PC-9 (cell line): ENCODE data around the gene PSMD6. TPM values are rescaled to one million over a fixed set of nuclear protein-coding genes. Genes with fewer than 3 reads are reported as not detected.

ENCODE experiments used
- BruUV-seq: library from RNA; stranded (reverse); fragments of 400-500 nt; replicated peaks from 2 replicates; lab custom pipeline; 2021; lab: Mats Ljungman, UMichigan
- CTCF ChIA-PET: fragments of 300-600 bp; sonication (Branson Sonifier 250); formaldehyde crosslinking; loops from one replicate; lab custom pipeline; 2022; ENCODE audit warnings: antibody characterized with exemption; lab: Charles Lee
- POLR2A ChIA-PET: fragments of 300-600 bp; sonication (Branson Sonifier 250); formaldehyde crosslinking; loops from one replicate; lab custom pipeline; 2022; ENCODE audit warnings: antibody characterized with exemption; ENCODE audit not compliant: unreplicated experiment; lab: Charles Lee
- DNase-seq, 2 experiments: peaks; one replicate each; pipeline versions ENCODE4 v3.0.0 to v3.0.0-alpha.2; 2015 to 2022; ENCODE audit warnings: mixed read lengths in 1 of 2
- H2AFZ ChIP-seq: fragments of 200-600 bp; sonication (generic); 2 replicates; pipeline ENCODE4 v1.8.1; 2017; ENCODE audit warnings: antibody characterized with exemption
- H3F3A ChIP-seq: fragments of 200-600 bp; sonication (generic); 2 replicates; pipeline ENCODE4 v1.8.1; 2017; ENCODE audit warnings: antibody characterized with exemption, mild to moderate bottlenecking, low read depth; ENCODE audit not compliant: insufficient read depth
- H3K27ac ChIP-seq: fragments of 200-600 bp; sonication (generic); 2 replicates; pipeline ENCODE4 v1.6.1; 2016; ENCODE audit warnings: mixed run types
- H3K27me3 ChIP-seq: fragments of 200-600 bp; sonication (generic); 2 replicates; pipeline ENCODE4 v1.6.1; 2016; ENCODE audit warnings: low read depth, mixed run types; ENCODE audit not compliant: insufficient read depth
- H3K36me3 ChIP-seq: fragments of 200-600 bp; sonication (generic); 2 replicates; pipeline ENCODE4 v1.6.1; 2016; ENCODE audit warnings: low read depth, mixed run types
- H3K4me1 ChIP-seq: fragments of 200-600 bp; sonication (generic); replicated peaks from 2 replicates; pipeline ENCODE4 v1.6.1; 2016; ENCODE audit warnings: mixed run types; ENCODE audit not compliant: insufficient read depth
- H3K4me2 ChIP-seq: fragments of 200-600 bp; sonication (generic); 2 replicates; pipeline ENCODE4 v1.6.1; 2017; ENCODE audit warnings: mixed run types
- H3K4me3 ChIP-seq: fragments of 200-600 bp; sonication (generic); 2 replicates; pipeline ENCODE4 v1.6.1; 2016; ENCODE audit warnings: mixed run types
- H3K79me2 ChIP-seq: fragments of 200-600 bp; sonication (generic); 2 replicates; pipeline ENCODE4 v1.6.1; 2017; ENCODE audit warnings: low read depth, mixed run types
- H3K9me2 ChIP-seq: fragments of 200-600 bp; sonication (generic); 2 replicates; pipeline ENCODE4 v1.8.1; 2017; ENCODE audit warnings: mild to moderate bottlenecking; ENCODE audit not compliant: insufficient read depth
- H3K9me3 ChIP-seq: fragments of 200-600 bp; sonication (generic); 2 replicates; pipeline ENCODE4 v1.8.1; 2016; ENCODE audit warnings: low read depth; ENCODE audit not compliant: insufficient read depth
- H4K20me1 ChIP-seq: fragments of 200-600 bp; sonication (generic); 2 replicates; pipeline ENCODE4 v1.8.1; 2017; ENCODE audit not compliant: insufficient read depth
- CTCF ChIP-seq: fragments of 200-600 bp; sonication (generic); conservative IDR thresholded peaks from 2 replicates; pipeline ENCODE4 v1.6.1; 2017; ENCODE audit warnings: mixed run types, antibody characterized with exemption, mild to moderate bottlenecking, moderate library complexity
- EZH2 ChIP-seq: fragments of 200-600 bp; sonication (generic); IDR thresholded peaks from 2 replicates; pipeline ENCODE4 v1.8.0; 2017; ENCODE audit warnings: antibody characterized with exemption, low read depth
- intact Hi-C: fragments of 100-400 bp; cut with micrococcal nuclease; formaldehyde crosslinking; loops from one replicate; pipeline ENCODE4 v1.10.0; 2022; ENCODE audit not compliant: unreplicated experiment
- total RNA-seq: library from RNA; stranded (reverse); gene quantifications from 2 replicates; pipeline ENCODE4 v1.2.3, GENCODE V29; 2021

The PSMD6 gene
- total RNA-seq, 1 experiment from 2014 or later: 68.8 TPM

GRCh38 chr3:64002233-64002632 is 21.1 kb downstream of the PSMD6 start:
- Histone ChIP-seq H3K4me3 (no peak overlapping the region), H3F3A (no peaks in the 10 kb centered on the region), H4K20me1 (no peaks in the 10 kb centered on the region), H3K9me3 (no peaks in the 10 kb centered on the region), H3K36me3 (no peaks in the 10 kb centered on the region; the same call in 1 of the 2 replicates), H3K27me3 (no peaks in the 10 kb centered on the region), H2AFZ (no peak overlapping the region), H3K27ac (no peak overlapping the region), H3K9me2 (no peaks in the 10 kb centered on the region), H3K4me1 (no peaks in the 10 kb centered on the region), H3K79me2 (no peaks in the 10 kb centered on the region), H3K4me2 (no peak overlapping the region)
- BruUV-seq: no TSS peak
- ChIA-PET POLR2A (no interaction called here), CTCF (no interaction called here)
- intact Hi-C loops: no loop called here
- DNase-seq: no peak
- TF ChIP-seq CTCF (no peak), EZH2 (no peak)

GRCh38 chr3:64000453-64001055 is 22.7 kb downstream of the PSMD6 start:
- Histone ChIP-seq H4K20me1 (no peaks in the 10 kb centered on the region), H3K27ac (no peak overlapping the region), H3K36me3 (no peaks in the 10 kb centered on the region; the same call in 1 of the 2 replicates), H3K4me2 (no peak overlapping the region), H3F3A (no peaks in the 10 kb centered on the region), H3K79me2 (no peaks in the 10 kb centered on the region), H3K4me3 (no peak overlapping the region), H3K9me2 (no peaks in the 10 kb centered on the region), H2AFZ (no peak overlapping the region), H3K9me3 (no peaks in the 10 kb centered on the region), H3K27me3 (no peaks in the 10 kb centered on the region), H3K4me1 (no peaks in the 10 kb centered on the region)
- intact Hi-C loops: no loop called here
- BruUV-seq: no TSS peak
- ChIA-PET POLR2A (no interaction called here), CTCF (no interaction called here)
- TF ChIP-seq EZH2 (no peak), CTCF (no peak)
- no peak for DNase-seq

- POLR2A ChIA-PET: no interaction called here
These were observed 24.2 kb downstream of the PSMD6 start for GRCh38 chr3:63998852-63999754.

More at GRCh38 chr3:63998852-63999754, 24.2 kb downstream of the PSMD6 start:
- Histone ChIP-seq H3K36me3 (no peaks in the 10 kb centered on the region; the same call in 1 of the 2 replicates), H3K27me3 (no peaks in the 10 kb centered on the region), H3K4me1 (no peaks in the 10 kb centered on the region), H3K9me3 (no peaks in the 10 kb centered on the region), H3K79me2 (no peaks in the 10 kb centered on the region), H3K9me2 (no peaks in the 10 kb centered on the region), H2AFZ (no peak overlapping the region), H3F3A (no peaks in the 10 kb centered on the region), H3K4me3 (no peak overlapping the region), H3K4me2 (no peak overlapping the region), H3K27ac (no peak overlapping the region), H4K20me1 (no peaks in the 10 kb centered on the region)
- TF ChIP-seq CTCF: no peak
- no peak for TF ChIP-seq EZH2
- DNase-seq: no peak
- intact Hi-C loops: no loop called here
- CTCF ChIA-PET: no interaction called here
- no TSS peak for BruUV-seq
